Smooth muscle cell (in vitro differentiated cells): ENCODE data around the gene ZMIZ1. TPM values are rescaled to one million over a fixed set of nuclear protein-coding genes. Genes with fewer than 3 reads are reported as not detected.

Source experiments
- DNase-seq: peaks from one replicate; lab custom pipeline; 2025; ENCODE audit not compliant: unreplicated experiment; lab: John Stamatoyannopoulos, UW
- H2AFZ ChIP-seq: fragments of 200-600 bp; sonication (generic); 2 replicates; pipeline ENCODE4 v1.6.0; 2016; ENCODE audit warnings: antibody characterized with exemption, low read depth, mild to moderate bottlenecking
- H3F3A ChIP-seq: fragments of 200-600 bp; sonication (generic); 2 replicates; pipeline ENCODE4 v1.6.0; 2017; ENCODE audit warnings: antibody characterized with exemption, low read depth
- H3K27ac ChIP-seq: fragments of 200-600 bp; sonication (generic); 2 replicates; pipeline ENCODE4 v1.5.1; 2016; ENCODE audit warnings: low read depth, mild to moderate bottlenecking
- H3K27me3 ChIP-seq: fragments of 200-600 bp; sonication (generic); 2 replicates; pipeline ENCODE4 v1.6.1; 2016; ENCODE audit warnings: low read depth, mild to moderate bottlenecking
- H3K36me3 ChIP-seq: fragments of 200-600 bp; sonication (generic); 2 replicates; pipeline ENCODE4 v1.5.1; 2016; ENCODE audit warnings: low read depth
- H3K4me1 ChIP-seq: fragments of 200-600 bp; sonication (generic); 2 replicates; pipeline ENCODE4 v1.5.1; 2016; ENCODE audit warnings: low read depth
- H3K4me2 ChIP-seq: fragments of 200-600 bp; sonication (generic); 2 replicates; pipeline ENCODE4 v1.6.0; 2016; ENCODE audit warnings: mild to moderate bottlenecking
- H3K4me3 ChIP-seq: fragments of 200-600 bp; sonication (generic); 2 replicates; pipeline ENCODE4 v1.5.1; 2016; ENCODE audit warnings: mild to moderate bottlenecking
- H3K79me2 ChIP-seq: fragments of 200-600 bp; sonication (generic); 2 replicates; pipeline ENCODE4 v1.6.0; 2016; ENCODE audit warnings: low read depth, mild to moderate bottlenecking
- H3K9ac ChIP-seq: fragments of 200-600 bp; sonication (generic); 2 replicates; pipeline ENCODE4 v1.6.0; 2016; ENCODE audit warnings: low read depth
- H3K9me3 ChIP-seq: fragments of 200-600 bp; sonication (generic); replicated peaks from 2 replicates; pipeline ENCODE4 v1.5.1; 2016; ENCODE audit warnings: low read depth
- H4K20me1 ChIP-seq: fragments of 200-600 bp; sonication (generic); 2 replicates; pipeline ENCODE4 v1.6.0; 2016; ENCODE audit warnings: low read depth
- CTCF ChIP-seq: fragments of 200-600 bp; sonication (generic); IDR thresholded peaks from 2 replicates; pipeline ENCODE4 v1.5.1; 2017; ENCODE audit warnings: borderline replicate concordance, mild to moderate bottlenecking, antibody characterized with exemption; ENCODE audit not compliant: insufficient read depth, poor library complexity, severe bottlenecking
- WGBS: methylation state at CpG from one replicate; pipeline ENCODE4 v1.1.7; 2016; ENCODE audit warnings: low lambda C conversion rate; 5-methylcytosine and 5-hydroxymethylcytosine counted together
- polyA plus RNA-seq: library from polyadenylated mRNA; unstranded; fragments of >200 nt; fragmentation: Nextera tagmentation; extraction: Ambion mirVana; gene quantifications from 2 replicates; pipeline ENCODE4 v1.2.1, GENCODE V29; 2016
- total RNA-seq: library from RNA; depleted of rRNA; stranded (reverse); fragments of >200 nt; gene quantifications from 2 replicates; pipeline ENCODE4 v1.2.3, GENCODE V29; 2014

Gene ZMIZ1
- total and polyA plus RNA-seq, 2 experiments from 2014 or later, result 24.2 to 31.3 TPM

- Histone ChIP-seq H3K4me2 (no peak overlapping the region), H3K4me1 (no peaks in the 10 kb centered on the region), H2AFZ (no peak overlapping the region), H4K20me1 (peaks cover 95% of the 10 kb centered on the region), H3K9me3 (no peaks in the 10 kb centered on the region), H3F3A (no peaks in the 10 kb centered on the region), H3K36me3 (no peaks in the 10 kb centered on the region), H3K9ac (no peak overlapping the region), H3K79me2 (peaks cover 31% of the 10 kb centered on the region), H3K4me3 (no peak overlapping the region), H3K27ac (no peak overlapping the region), H3K27me3 (no peaks in the 10 kb centered on the region)
- TF ChIP-seq CTCF, result no peak
- WGBS, result 98% methylated on average over 5 of the region's 5 CpGs
- DNase-seq, result no peak
Measured at GRCh38 chr10:79168210-79168609, 99.4 kb downstream of the ZMIZ1 start.

GRCh38 chr10:79170226-79170752, 101.5 kb downstream of the ZMIZ1 start:
- H3K4me1 ChIP-seq, result no peaks in the 10 kb centered on the region
- H3K9me3 ChIP-seq, result no peaks in the 10 kb centered on the region
- peaks cover 95% of the 10 kb centered on the region for H4K20me1 ChIP-seq
- 92% methylated on average over 4 of the region's 4 CpGs for WGBS
- no peak for DNase-seq
- H3K4me2 ChIP-seq, result no peak overlapping the region
- no peaks in the 10 kb centered on the region for H3K27me3 ChIP-seq
- no peak overlapping the region for H3K9ac ChIP-seq
- no peak overlapping the region for H2AFZ ChIP-seq
- H3K4me3 ChIP-seq, result no peak overlapping the region
- peaks cover 30% of the 10 kb centered on the region for H3K79me2 ChIP-seq
- no peak overlapping the region for H3K27ac ChIP-seq
- no peaks in the 10 kb centered on the region for H3K36me3 ChIP-seq
- no peaks in the 10 kb centered on the region for H3F3A ChIP-seq
- TF ChIP-seq CTCF, result no peak

- Histone ChIP-seq H3K9me3 (no peaks in the 10 kb centered on the region), H2AFZ (no peak overlapping the region), H3K27ac (no peak overlapping the region), H3K9ac (no peak overlapping the region), H3K4me1 (no peaks in the 10 kb centered on the region), H3K4me2 (no peak overlapping the region), H4K20me1 (peaks cover 95% of the 10 kb centered on the region), H3K27me3 (no peaks in the 10 kb centered on the region), H3K4me3 (no peak overlapping the region), H3K36me3 (no peaks in the 10 kb centered on the region), H3K79me2 (peaks cover 30% of the 10 kb centered on the region), H3F3A (no peaks in the 10 kb centered on the region)
- DNase-seq, result no peak
- TF ChIP-seq CTCF, result no peak
- WGBS, result 95% methylated on average over 9 of the region's 9 CpGs
Measured at GRCh38 chr10:79170993-79171392, 102.2 kb downstream of the ZMIZ1 start.

- TF ChIP-seq CTCF, result no peak
- H3K9ac ChIP-seq, result no peak overlapping the region
- no peaks in the 10 kb centered on the region for H3K36me3 ChIP-seq
- H2AFZ ChIP-seq, result no peak overlapping the region
- H4K20me1 ChIP-seq, result peaks cover 95% of the 10 kb centered on the region
- peaks cover 2% of the 10 kb centered on the region for H3K4me1 ChIP-seq
- H3K27me3 ChIP-seq, result no peaks in the 10 kb centered on the region
- no peak for DNase-seq
- WGBS, result 89% methylated on average over 5 of the region's 5 CpGs
- H3K79me2 ChIP-seq, result peaks cover 30% of the 10 kb centered on the region
- no peak overlapping the region for H3K27ac ChIP-seq
- H3K9me3 ChIP-seq, result no peaks in the 10 kb centered on the region
- no peak overlapping the region for H3K4me3 ChIP-seq
- no peak overlapping the region for H3K4me2 ChIP-seq
- peaks cover 3% of the 10 kb centered on the region for H3F3A ChIP-seq
Measured at GRCh38 chr10:79171504-79171903, 102.7 kb downstream of the ZMIZ1 start.
